Measurements from ENCODE around the gene ZMYND15. TPM values are rescaled to one million over a fixed set of nuclear protein-coding genes. Genes with fewer than 3 reads are reported as not detected.
A peak's percentile ranks its signal among the peaks of the same experiment; 100 is the strongest.

ZMYND15 gene
- total and polyA plus RNA-seq, 2 of the 13 experiments (the other 11 are each of a cell fraction or from before 2014, with no cell fraction given): 0.24 to 2.7 TPM

DNA sequence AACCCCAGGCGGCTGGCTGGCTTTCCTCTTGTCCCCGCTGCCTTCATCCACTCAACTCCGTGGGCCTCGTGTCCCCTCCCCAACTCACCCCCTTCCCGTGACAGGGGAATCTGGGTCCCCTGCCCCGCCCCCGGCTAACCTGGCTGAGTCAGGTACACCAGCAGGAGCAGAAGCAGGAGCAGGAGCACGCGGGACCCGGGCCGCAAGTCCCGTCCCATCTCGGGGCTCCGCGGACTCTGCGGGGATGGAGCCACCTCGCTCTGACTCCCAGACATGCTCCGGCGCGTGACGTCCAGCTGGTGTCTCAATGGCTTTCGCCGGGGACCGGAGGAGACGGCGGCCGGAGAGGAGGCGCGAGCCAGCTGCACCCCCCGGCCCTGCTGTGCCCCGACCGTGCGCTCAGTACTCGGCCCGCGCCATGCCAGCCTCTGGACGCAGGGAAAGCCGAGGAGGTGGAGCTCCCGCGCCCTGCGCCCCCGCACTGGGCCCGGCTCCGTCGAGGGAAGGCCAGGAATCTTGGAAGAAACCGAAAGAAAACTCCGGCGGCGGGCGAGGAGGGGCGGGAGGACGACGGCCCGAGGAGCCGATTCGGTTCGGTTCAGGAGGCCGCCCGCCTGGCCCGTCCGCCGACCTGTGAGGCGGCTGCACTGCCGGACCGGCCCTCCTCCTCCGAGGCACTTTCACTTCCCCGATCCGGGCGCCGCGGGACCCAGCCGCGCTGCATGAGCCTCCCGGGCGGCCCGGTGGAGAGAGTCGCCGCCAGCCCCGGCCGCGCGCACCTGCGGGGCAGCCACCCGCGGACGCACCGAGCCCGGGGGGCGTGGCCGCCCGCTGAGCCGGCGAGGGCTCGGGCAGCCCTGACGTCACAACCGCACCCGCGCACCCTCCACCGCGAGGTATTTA, at the start of gene ZMYND15, which contains the start of gene CXCL16 (continued):
- TF ChIP-seq ATRX (CRISPR knock-in tag; IDR thresholded peaks at IDR 0.05; ENCODE audit: borderline replicate concordance) (no peak), FOXC1 (CRISPR knock-in tag; IDR thresholded peaks at IDR 0.05; ENCODE audit: borderline replicate concordance) (no peak), ZNF761 (CRISPR knock-in tag; conservative IDR thresholded peaks at IDR 0.05) (0 out of 2 replicates have a peak, but pooled peaks have one; percentile 64), CHD4 (IDR thresholded peaks at IDR 0.05; ENCODE audit: borderline replicate concordance, low read length) (no peak), RARG (CRISPR knock-in tag; IDR thresholded peaks at IDR 0.05; ENCODE audit: low read depth) (0 out of 2 replicates have a peak, but pooled peaks have one; percentile 45), ZNF326 (CRISPR knock-in tag; IDR thresholded peaks at IDR 0.05; ENCODE audit: borderline replicate concordance) (no peak), MXD4 (CRISPR knock-in tag; IDR thresholded peaks at IDR 0.05) (peak; percentile 63; the same call in 1 of the 2 replicates), ARID2 (CRISPR knock-in tag; IDR thresholded peaks at IDR 0.05; ENCODE audit: borderline replicate concordance) (peak; percentile 60; the same call in 1 of the 2 replicates), ZNF777 (CRISPR knock-in tag; IDR thresholded peaks at IDR 0.05) (peak; percentile 83), ZNF562 (CRISPR knock-in tag; IDR thresholded peaks at IDR 0.05; ENCODE audit: borderline replicate concordance) (no peak), ZNF451 (CRISPR knock-in tag; IDR thresholded peaks at IDR 0.05) (peak; percentile 2; the same call in 1 of the 2 replicates), SMARCE1 (IDR thresholded peaks at IDR 0.05; ENCODE audit: borderline replicate concordance) (no peak), ZNF460 (CRISPR knock-in tag; IDR thresholded peaks at IDR 0.05; ENCODE audit: borderline replicate concordance) (no peak), TOE1 (CRISPR knock-in tag; IDR thresholded peaks at IDR 0.05) (no peak), ZNF703 (CRISPR knock-in tag; IDR thresholded peaks at IDR 0.05; ENCODE audit: borderline replicate concordance) (no peak), ZNF567 (CRISPR knock-in tag; IDR thresholded peaks at IDR 0.05; ENCODE audit: borderline replicate concordance) (no peak)
- TF ChIP-seq, protein P1, sequence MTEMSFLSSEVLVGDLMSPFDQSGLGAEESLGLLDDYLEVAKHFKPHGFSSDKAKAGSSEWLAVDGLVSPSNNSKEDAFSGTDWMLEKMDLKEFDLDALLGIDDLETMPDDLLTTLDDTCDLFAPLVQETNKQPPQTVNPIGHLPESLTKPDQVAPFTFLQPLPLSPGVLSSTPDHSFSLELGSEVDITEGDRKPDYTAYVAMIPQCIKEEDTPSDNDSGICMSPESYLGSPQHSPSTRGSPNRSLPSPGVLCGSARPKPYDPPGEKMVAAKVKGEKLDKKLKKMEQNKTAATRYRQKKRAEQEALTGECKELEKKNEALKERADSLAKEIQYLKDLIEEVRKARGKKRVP (CRISPR knock-in tag; IDR thresholded peaks at IDR 0.05): no peak
- TF ChIP-seq, protein P2, sequence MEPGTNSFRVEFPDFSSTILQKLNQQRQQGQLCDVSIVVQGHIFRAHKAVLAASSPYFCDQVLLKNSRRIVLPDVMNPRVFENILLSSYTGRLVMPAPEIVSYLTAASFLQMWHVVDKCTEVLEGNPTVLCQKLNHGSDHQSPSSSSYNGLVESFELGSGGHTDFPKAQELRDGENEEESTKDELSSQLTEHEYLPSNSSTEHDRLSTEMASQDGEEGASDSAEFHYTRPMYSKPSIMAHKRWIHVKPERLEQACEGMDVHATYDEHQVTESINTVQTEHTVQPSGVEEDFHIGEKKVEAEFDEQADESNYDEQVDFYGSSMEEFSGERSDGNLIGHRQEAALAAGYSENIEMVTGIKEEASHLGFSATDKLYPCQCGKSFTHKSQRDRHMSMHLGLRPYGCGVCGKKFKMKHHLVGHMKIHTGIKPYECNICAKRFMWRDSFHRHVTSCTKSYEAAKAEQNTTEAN (CRISPR knock-in tag; conservative IDR thresholded peaks at IDR 0.05): no peak
- TF ChIP-seq, protein P3, sequence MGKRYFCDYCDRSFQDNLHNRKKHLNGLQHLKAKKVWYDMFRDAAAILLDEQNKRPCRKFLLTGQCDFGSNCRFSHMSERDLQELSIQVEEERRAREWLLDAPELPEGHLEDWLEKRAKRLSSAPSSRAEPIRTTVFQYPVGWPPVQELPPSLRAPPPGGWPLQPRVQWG (CRISPR knock-in tag; IDR thresholded peaks at IDR 0.05; ENCODE audit: borderline replicate concordance, low read depth): no peak
- TF ChIP-seq, protein P4, sequence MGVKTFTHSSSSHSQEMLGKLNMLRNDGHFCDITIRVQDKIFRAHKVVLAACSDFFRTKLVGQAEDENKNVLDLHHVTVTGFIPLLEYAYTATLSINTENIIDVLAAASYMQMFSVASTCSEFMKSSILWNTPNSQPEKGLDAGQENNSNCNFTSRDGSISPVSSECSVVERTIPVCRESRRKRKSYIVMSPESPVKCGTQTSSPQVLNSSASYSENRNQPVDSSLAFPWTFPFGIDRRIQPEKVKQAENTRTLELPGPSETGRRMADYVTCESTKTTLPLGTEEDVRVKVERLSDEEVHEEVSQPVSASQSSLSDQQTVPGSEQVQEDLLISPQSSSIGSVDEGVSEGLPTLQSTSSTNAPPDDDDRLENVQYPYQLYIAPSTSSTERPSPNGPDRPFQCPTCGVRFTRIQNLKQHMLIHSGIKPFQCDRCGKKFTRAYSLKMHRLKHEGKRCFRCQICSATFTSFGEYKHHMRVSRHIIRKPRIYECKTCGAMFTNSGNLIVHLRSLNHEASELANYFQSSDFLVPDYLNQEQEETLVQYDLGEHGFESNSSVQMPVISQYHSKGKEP (CRISPR knock-in tag; IDR thresholded peaks at IDR 0.05): no peak
- TF ChIP-seq, protein P5, sequence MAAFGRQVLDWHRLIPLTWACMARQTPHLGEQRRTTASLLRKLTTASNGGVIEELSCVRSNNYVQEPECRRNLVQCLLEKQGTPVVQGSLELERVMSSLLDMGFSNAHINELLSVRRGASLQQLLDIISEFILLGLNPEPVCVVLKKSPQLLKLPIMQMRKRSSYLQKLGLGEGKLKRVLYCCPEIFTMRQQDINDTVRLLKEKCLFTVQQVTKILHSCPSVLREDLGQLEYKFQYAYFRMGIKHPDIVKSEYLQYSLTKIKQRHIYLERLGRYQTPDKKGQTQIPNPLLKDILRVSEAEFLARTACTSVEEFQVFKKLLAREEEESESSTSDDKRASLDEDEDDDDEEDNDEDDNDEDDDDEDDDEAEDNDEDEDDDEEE (CRISPR knock-in tag; IDR thresholded peaks at IDR 0.05): no peak
- TF ChIP-seq, protein P6, sequence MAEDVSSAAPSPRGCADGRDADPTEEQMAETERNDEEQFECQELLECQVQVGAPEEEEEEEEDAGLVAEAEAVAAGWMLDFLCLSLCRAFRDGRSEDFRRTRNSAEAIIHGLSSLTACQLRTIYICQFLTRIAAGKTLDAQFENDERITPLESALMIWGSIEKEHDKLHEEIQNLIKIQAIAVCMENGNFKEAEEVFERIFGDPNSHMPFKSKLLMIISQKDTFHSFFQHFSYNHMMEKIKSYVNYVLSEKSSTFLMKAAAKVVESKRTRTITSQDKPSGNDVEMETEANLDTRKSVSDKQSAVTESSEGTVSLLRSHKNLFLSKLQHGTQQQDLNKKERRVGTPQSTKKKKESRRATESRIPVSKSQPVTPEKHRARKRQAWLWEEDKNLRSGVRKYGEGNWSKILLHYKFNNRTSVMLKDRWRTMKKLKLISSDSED (CRISPR knock-in tag; IDR thresholded peaks at IDR 0.05): no peak
